Daoy (cell line): ENCODE results near the gene MIA2. TPM values are rescaled to one million over a fixed set of nuclear protein-coding genes. Genes with fewer than 3 reads are reported as not detected.

Experiments
- DNase-seq: peaks from one replicate; pipeline ENCODE4 v3.0.0-alpha.2; 2015; ENCODE audit warnings: low read depth
- total RNA-seq: library from RNA; depleted of rRNA; stranded (reverse); fragments of >200 nt; shearing (Covaris generic); gene quantifications from 2 replicates; pipeline ENCODE4 v1.2.3, GENCODE V29; 2014; rRNA removed

The MIA2 gene
- total RNA-seq, 1 experiment from 2014 or later: 19.1 TPM

DNA sequence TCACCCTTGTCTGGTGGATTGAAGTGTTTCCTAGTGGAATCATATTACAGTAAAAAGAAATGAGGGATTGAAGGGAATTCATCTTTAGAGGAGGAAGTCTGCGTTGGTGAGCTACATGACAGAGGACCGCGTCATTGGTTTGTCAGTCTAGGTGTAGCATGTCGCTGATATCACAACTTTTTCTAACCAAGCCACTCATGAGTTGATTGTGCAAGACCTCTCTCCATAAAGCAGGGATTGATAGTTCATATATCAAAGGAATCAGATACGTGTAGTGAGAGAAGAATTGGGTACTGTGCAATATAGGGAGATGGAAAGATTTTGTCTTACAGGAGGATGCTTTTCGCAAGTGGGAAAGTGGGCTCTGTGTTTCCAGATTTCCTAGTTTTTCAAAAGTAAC, 201.5 kb downstream of the MIA2 start:
- no peak for DNase-seq

Other genes with a start within 250 kb of the MIA2 start
- gene SEC23A, start 130.7 kb upstream of the MIA2 start, total RNA-seq: 146 and 190 TPM in 2 replicates
- gene GEMIN2, start 119.6 kb upstream of the MIA2 start, total RNA-seq: 68.2 and 92.5 TPM in 2 replicates
- 23.4 and 25.9 TPM in 2 replicates for gene TRAPPC6B, start 63.6 kb upstream of the MIA2 start, total RNA-seq
- gene PNN, start 58.7 kb upstream of the MIA2 start, total RNA-seq: 43.9 and 47.2 TPM in 2 replicates
- 11.5 TPM in 2 replicates for gene FBXO33, start 198.5 kb downstream of the MIA2 start, total RNA-seq